Measurements from ENCODE around the gene ASIC2. TPM values are rescaled to one million over a fixed set of nuclear protein-coding genes. Genes with fewer than 3 reads are reported as not detected.

Gene ASIC2
- total and polyA plus RNA-seq, 2 experiments from 2014 or later, result 0.52 to 2.8 TPM

- Histone ChIP-seq H3K79me2 (replicated peaks; ENCODE audit: insufficient read depth) (no peaks in the 10 kb centered on the region), H3K4me2 (no peak overlapping the region), H2AFZ (no peak overlapping the region), H3K36me3 (ENCODE audit: insufficient read depth) (no peaks in the 10 kb centered on the region), H3K9me2 (ENCODE audit: insufficient read depth) (peaks cover 5% of the 10 kb centered on the region; the same call in 1 of the 2 replicates), H4K20me1 (replicated peaks; ENCODE audit: insufficient read depth) (no peaks in the 10 kb centered on the region), H3K27me3 (ENCODE audit: insufficient read depth) (no peaks in the 10 kb centered on the region), H3K4me3 (no peak overlapping the region), H3K4me1 (ENCODE audit: insufficient read depth) (peaks cover 17% of the 10 kb centered on the region), H3F3A (replicated peaks; ENCODE audit: low read depth) (no peaks in the 10 kb centered on the region), H3K27ac (ENCODE audit: low read depth) (no peak overlapping the region)
- Mint-ChIP-seq H3K27me3 (ENCODE audit: insufficient read depth, low read depth, poor library complexity) (peaks cover 2% of the 10 kb centered on the region), H3K4me3 (no peak overlapping the region), H3K9me3 (no peaks in the 10 kb centered on the region), H3K27ac (no peak overlapping the region), H3K36me3 (ENCODE audit: low read depth) (no peaks in the 10 kb centered on the region), H3K4me1 (peaks cover 17% of the 10 kb centered on the region)
- ATAC-seq (no peak), DNase-seq (ENCODE audit: low spot score) (no peak)
- TF ChIP-seq, protein P1, sequence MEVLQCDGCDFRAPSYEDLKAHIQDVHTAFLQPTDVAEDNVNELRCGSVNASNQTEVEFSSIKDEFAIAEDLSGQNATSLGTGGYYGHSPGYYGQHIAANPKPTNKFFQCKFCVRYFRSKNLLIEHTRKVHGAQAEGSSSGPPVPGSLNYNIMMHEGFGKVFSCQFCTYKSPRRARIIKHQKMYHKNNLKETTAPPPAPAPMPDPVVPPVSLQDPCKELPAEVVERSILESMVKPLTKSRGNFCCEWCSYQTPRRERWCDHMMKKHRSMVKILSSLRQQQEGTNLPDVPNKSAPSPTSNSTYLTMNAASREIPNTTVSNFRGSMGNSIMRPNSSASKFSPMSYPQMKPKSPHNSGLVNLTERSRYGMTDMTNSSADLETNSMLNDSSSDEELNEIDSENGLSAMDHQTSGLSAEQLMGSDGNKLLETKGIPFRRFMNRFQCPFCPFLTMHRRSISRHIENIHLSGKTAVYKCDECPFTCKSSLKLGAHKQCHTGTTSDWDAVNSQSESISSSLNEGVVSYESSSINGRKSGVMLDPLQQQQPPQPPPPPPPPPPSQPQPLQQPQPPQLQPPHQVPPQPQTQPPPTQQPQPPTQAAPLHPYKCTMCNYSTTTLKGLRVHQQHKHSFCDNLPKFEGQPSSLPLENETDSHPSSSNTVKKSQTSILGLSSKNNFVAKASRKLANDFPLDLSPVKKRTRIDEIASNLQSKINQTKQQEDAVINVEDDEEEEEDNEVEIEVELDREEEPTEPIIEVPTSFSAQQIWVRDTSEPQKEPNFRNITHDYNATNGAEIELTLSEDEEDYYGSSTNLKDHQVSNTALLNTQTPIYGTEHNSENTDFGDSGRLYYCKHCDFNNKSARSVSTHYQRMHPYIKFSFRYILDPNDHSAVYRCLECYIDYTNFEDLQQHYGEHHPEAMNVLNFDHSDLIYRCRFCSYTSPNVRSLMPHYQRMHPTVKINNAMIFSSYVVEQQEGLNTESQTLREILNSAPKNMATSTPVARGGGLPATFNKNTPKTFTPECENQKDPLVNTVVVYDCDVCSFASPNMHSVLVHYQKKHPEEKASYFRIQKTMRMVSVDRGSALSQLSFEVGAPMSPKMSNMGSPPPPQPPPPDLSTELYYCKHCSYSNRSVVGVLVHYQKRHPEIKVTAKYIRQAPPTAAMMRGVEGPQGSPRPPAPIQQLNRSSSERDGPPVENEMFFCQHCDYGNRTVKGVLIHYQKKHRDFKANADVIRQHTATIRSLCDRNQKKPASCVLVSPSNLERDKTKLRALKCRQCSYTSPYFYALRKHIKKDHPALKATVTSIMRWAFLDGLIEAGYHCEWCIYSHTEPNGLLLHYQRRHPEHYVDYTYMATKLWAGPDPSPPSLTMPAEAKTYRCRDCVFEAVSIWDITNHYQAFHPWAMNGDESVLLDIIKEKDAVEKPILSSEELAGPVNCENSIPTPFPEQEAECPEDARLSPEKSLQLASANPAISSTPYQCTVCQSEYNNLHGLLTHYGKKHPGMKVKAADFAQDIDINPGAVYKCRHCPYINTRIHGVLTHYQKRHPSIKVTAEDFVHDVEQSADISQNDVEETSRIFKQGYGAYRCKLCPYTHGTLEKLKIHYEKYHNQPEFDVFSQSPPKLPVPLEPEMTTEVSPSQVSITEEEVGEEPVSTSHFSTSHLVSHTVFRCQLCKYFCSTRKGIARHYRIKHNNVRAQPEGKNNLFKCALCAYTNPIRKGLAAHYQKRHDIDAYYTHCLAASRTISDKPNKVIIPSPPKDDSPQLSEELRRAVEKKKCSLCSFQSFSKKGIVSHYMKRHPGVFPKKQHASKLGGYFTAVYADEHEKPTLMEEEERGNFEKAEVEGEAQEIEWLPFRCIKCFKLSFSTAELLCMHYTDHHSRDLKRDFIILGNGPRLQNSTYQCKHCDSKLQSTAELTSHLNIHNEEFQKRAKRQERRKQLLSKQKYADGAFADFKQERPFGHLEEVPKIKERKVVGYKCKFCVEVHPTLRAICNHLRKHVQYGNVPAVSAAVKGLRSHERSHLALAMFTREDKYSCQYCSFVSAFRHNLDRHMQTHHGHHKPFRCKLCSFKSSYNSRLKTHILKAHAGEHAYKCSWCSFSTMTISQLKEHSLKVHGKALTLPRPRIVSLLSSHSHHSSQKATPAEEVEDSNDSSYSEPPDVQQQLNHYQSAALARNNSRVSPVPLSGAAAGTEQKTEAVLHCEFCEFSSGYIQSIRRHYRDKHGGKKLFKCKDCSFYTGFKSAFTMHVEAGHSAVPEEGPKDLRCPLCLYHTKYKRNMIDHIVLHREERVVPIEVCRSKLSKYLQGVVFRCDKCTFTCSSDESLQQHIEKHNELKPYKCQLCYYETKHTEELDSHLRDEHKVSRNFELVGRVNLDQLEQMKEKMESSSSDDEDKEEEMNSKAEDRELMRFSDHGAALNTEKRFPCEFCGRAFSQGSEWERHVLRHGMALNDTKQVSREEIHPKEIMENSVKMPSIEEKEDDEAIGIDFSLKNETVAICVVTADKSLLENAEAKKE (CRISPR knock-in tag; IDR thresholded peaks at IDR 0.05), result no peak
- TF ChIP-seq ZNF114 (CRISPR knock-in tag; IDR thresholded peaks at IDR 0.05) (no peak), CREB1 (CRISPR knock-in tag; IDR thresholded peaks at IDR 0.05; ENCODE audit: low read depth) (no peak), POLR2AphosphoS5 (IDR thresholded peaks at IDR 0.05; ENCODE audit: low read depth) (no peak), EZH2 (IDR thresholded peaks at IDR 0.05; ENCODE audit: low read depth, unreplicated experiment) (no peak), ZNF331 (CRISPR knock-in tag; IDR thresholded peaks at IDR 0.05; ENCODE audit: low read depth) (no peak), EZH2phosphoT487 (IDR thresholded peaks at IDR 0.05; ENCODE audit: unreplicated experiment) (no peak), STAT1 (IDR thresholded peaks at IDR 0.05; ENCODE audit: unreplicated experiment) (no peak), CTCF (conservative IDR thresholded peaks at IDR 0.05; ENCODE audit: low read depth in 2 of 2) (no peak), JUNB (IDR thresholded peaks at IDR 0.05; ENCODE audit: unreplicated experiment) (no peak), NANOG (IDR thresholded peaks at IDR 0.05; ENCODE audit: borderline replicate concordance) (no peak)
Observed at GRCh38 chr17:33151565-33151964, 141.5 kb downstream of the ASIC2 start.
